Endothelial cell of umbilical vein (primary cell): ENCODE measurements around the gene ACTG1. TPM values are rescaled to one million over a fixed set of nuclear protein-coding genes. Genes with fewer than 3 reads are reported as not detected.
A peak's percentile ranks its signal among the peaks of the same experiment; 100 is the strongest.
"Not testable (repeated sequence)": the region's sequence is repeated elsewhere in the genome, so short reads cannot be mapped to it uniquely, and the experiment has no call there.

Experiments used
- BruUV-seq: library from RNA; stranded (reverse); fragments of 400-500 nt; replicated peaks from 2 replicates; lab custom pipeline; 2021; lab: Mats Ljungman, UMichigan
- CTCF ChIA-PET: fragments of 300-600, 350-600 bp; sonication (Branson Sonifier 250); formaldehyde crosslinking; loops from one replicate; lab custom pipeline; 2021; ENCODE audit warnings: antibody characterized with exemption, inconsistent platforms; lab: Charles Lee
- POLR2A ChIA-PET: fragments of 300-600, 350-600 bp; sonication (Branson Sonifier 250); formaldehyde crosslinking; loops from one replicate; lab custom pipeline; 2021; ENCODE audit warnings: antibody characterized with exemption, inconsistent platforms; lab: Charles Lee
- DNase-seq: peaks from one replicate; pipeline ENCODE4 v3.0.0-alpha.2; 2011; ENCODE audit warnings: low read depth, low spot score
- FAIRE-seq: peaks from 2 replicates; lab custom pipeline; 2011; peaks lifted over from hg19 to GRCh38; lab: Jason Lieb, UNC
- H2AFZ ChIP-seq: 2 replicates; pipeline ENCODE4 v1.6.0; 2012; ENCODE audit warnings: low read depth, low read length, control low read depth, inconsistent platforms
- H3K27ac ChIP-seq: 2 replicates; pipeline ENCODE4 v1.5.1; 2011; ENCODE audit warnings: low read depth, mild to moderate bottlenecking, control low read depth, low read length, moderate library complexity; ENCODE audit not compliant: insufficient read depth
- H3K27me3 ChIP-seq, 2 experiments: 2 replicates each; pipeline versions ENCODE4 v1.6.0 to v1.6.1; 2011; ENCODE audit warnings: low read length in 2 of 2, mixed read lengths in 1 of 2; ENCODE audit not compliant: control insufficient read depth in 2 of 2, insufficient read depth in 2 of 2
- H3K36me3 ChIP-seq, 2 experiments: 2 replicates in 1 of 2; 3 replicates in 1 of 2; pipeline ENCODE4 v1.5.1; 2011; ENCODE audit warnings: low read length in 2 of 2, mild to moderate bottlenecking in 1 of 2, moderate library complexity in 1 of 2; ENCODE audit not compliant: control insufficient read depth in 2 of 2, insufficient read depth in 2 of 2; ENCODE audit errors: extremely low read depth in 1 of 2
- H3K4me1 ChIP-seq: 3 replicates; pipeline ENCODE4 v1.5.1; 2011; ENCODE audit warnings: mild to moderate bottlenecking, low read length; ENCODE audit not compliant: control insufficient read depth, insufficient read depth; ENCODE audit errors: extremely low read depth
- H3K4me2 ChIP-seq: 2 replicates; pipeline ENCODE4 v1.6.1; 2011; ENCODE audit warnings: low read length, control low read depth, mixed read lengths; ENCODE audit not compliant: insufficient read depth
- H3K4me3 ChIP-seq, 3 experiments: fragments of 200-600 bp in 1 of 3; sonication (generic), shearing (Covaris generic) in 1 of 3; replicated peaks in 1 of 3; 2 replicates each; pipeline ENCODE4 v1.5.1; 2011 to 2016; ENCODE audit warnings: control low read depth in 3 of 3, low read length in 3 of 3, mild to moderate bottlenecking in 2 of 3, inconsistent platforms in 1 of 3, low read depth in 1 of 3, moderate library complexity in 1 of 3; ENCODE audit not compliant: insufficient read depth in 1 of 3
- H3K79me2 ChIP-seq: 2 replicates; pipeline ENCODE4 v1.6.0; 2012; ENCODE audit warnings: low read length, inconsistent platforms; ENCODE audit not compliant: control insufficient read depth, insufficient read depth
- H3K9ac ChIP-seq: replicated peaks from 2 replicates; pipeline ENCODE3; 2011; ENCODE audit warnings: low read length, control low read depth; ENCODE audit not compliant: insufficient read depth; ENCODE audit errors: extremely low read depth
- H3K9me1 ChIP-seq: replicated peaks from 3 replicates; pipeline ENCODE4 v1.6.0; 2011; ENCODE audit warnings: mild to moderate bottlenecking, low read length; ENCODE audit not compliant: control insufficient read depth, insufficient read depth; ENCODE audit errors: extremely low read depth
- H3K9me3 ChIP-seq: replicated peaks from 2 replicates; pipeline ENCODE4 v1.5.1; 2012; ENCODE audit warnings: low read length, inconsistent platforms; ENCODE audit not compliant: control insufficient read depth, insufficient read depth
- H4K20me1 ChIP-seq: replicated peaks from 2 replicates; pipeline ENCODE3; 2011; ENCODE audit warnings: mild to moderate bottlenecking, low read length; ENCODE audit not compliant: control insufficient read depth, insufficient read depth; ENCODE audit errors: extremely low read depth
- FOS ChIP-seq: IDR thresholded peaks from 2 replicates; pipeline ENCODE4 v1.6.1; 2011; ENCODE audit warnings: mild to moderate bottlenecking, low read length, moderate library complexity, borderline replicate concordance; ENCODE audit not compliant: insufficient read depth
- GATA2 ChIP-seq: IDR thresholded peaks from 2 replicates; pipeline ENCODE4 v1.7.0; 2011; ENCODE audit warnings: low read depth, mild to moderate bottlenecking, moderate library complexity, mixed read lengths, low read length; ENCODE audit not compliant: insufficient read length, insufficient read depth
- JUN ChIP-seq: IDR thresholded peaks from 2 replicates; pipeline ENCODE4 v1.6.1; 2011; ENCODE audit warnings: borderline replicate concordance, low read depth; ENCODE audit not compliant: insufficient read length, insufficient read depth
- MYC ChIP-seq: IDR thresholded peaks from one replicate; pipeline ENCODE4 v1.6.1; 2011; ENCODE audit warnings: mild to moderate bottlenecking, low read depth, low read length
- POLR2AphosphoS5 ChIP-seq: IDR thresholded peaks from 2 replicates; pipeline ENCODE4 v1.6.1; 2012; ENCODE audit warnings: low read depth, mild to moderate bottlenecking, control low read depth, low read length, moderate library complexity; ENCODE audit not compliant: insufficient read depth
- dilution Hi-C: fragments of 300-500 bp; cut with MboI; formaldehyde crosslinking; loops from one replicate; pipeline ENCODE4 v1.15.0; 2019; ENCODE audit warnings: low sequenced_read_pairs; ENCODE audit not compliant: extremely low pct_ligation_motif_present
- intact Hi-C: fragments of 100-400 bp; cut with micrococcal nuclease; formaldehyde crosslinking; loops from one replicate; pipeline ENCODE4 v1.10.0; 2022
- polyA plus RNA-seq, 4 experiments: library from polyadenylated mRNA; depleted of rRNA in 3 of 4; stranded (reverse) in 3 of 4; unstranded in 1 of 4; fragments of >200 nt; gene quantifications; 2 replicates each; pipeline versions ENCODE4 v1.2.1 to v1.2.3, GENCODE V29; 2011 to 2012; ENCODE audit warnings: missing spikeins in 1 of 4
- total RNA-seq: library from RNA; stranded (reverse); gene quantifications from 2 replicates; pipeline ENCODE4 v1.2.3, GENCODE V29; 2021

Gene ACTG1
- total and polyA plus RNA-seq, 2 donors (not counting 3 experiments of a cell fraction or from before 2014, with no cell fraction given), result 6,127 to 10,663 TPM

- BruUV-seq, result no TSS peak
- no peaks in the 10 kb centered on the region for H4K20me1 ChIP-seq
- peaks cover 5 to 18% of the 10 kb centered on the region in 2 experiments for H3K27me3 ChIP-seq
- ChIA-PET POLR2A (no interaction called here), CTCF (no interaction called here)
- DNase-seq (no peak), FAIRE-seq (no peak)
- no peak overlapping the region for H2AFZ ChIP-seq
- H3K9me1 ChIP-seq, result no peaks in the 10 kb centered on the region
- H3K4me1 ChIP-seq, result peaks cover 3% of the 10 kb centered on the region
- no peak overlapping the region for H3K4me3 ChIP-seq
- TF ChIP-seq FOS (no peak), JUN (no peak), POLR2AphosphoS5 (no peak), MYC (no peak), GATA2 (no peak)
- dilution Hi-C loops, result no loop called here
- H3K9ac ChIP-seq, result no peak overlapping the region
- intact Hi-C loops, result no loop called here
- H3K36me3 ChIP-seq, result no peaks in the 10 kb centered on the region
- H3K9me3 ChIP-seq, result no peaks in the 10 kb centered on the region
- no peaks in the 10 kb centered on the region for H3K79me2 ChIP-seq
- H3K4me2 ChIP-seq, result no peak overlapping the region
- no peak overlapping the region for H3K27ac ChIP-seq
Observed at GRCh38 chr17:81532490-81533287, 20.1 kb upstream of the ACTG1 start.

GRCh38 chr17:81531998-81532404 is 19.4 kb upstream of the ACTG1 start:
- dilution Hi-C loops, CTCF ChIA-PET, intact Hi-C loops: not testable (repeated sequence)

GRCh38 chr17:81531013-81531412 is 18.4 kb upstream of the ACTG1 start:
- H3K9ac ChIP-seq, H4K20me1 ChIP-seq, CTCF ChIA-PET, H2AFZ ChIP-seq, H3K36me3 ChIP-seq, intact Hi-C loops, H3K4me3 ChIP-seq, H3K27ac ChIP-seq, H3K4me2 ChIP-seq, H3K9me3 ChIP-seq, H3K9me1 ChIP-seq, H3K27me3 ChIP-seq, FAIRE-seq, DNase-seq, POLR2A ChIA-PET, H3K4me1 ChIP-seq, H3K79me2 ChIP-seq, dilution Hi-C loops: not testable (repeated sequence)
- TSS peak; percentile 9 for BruUV-seq

More at GRCh38 chr17:81531998-81532404, 19.4 kb upstream of the ACTG1 start:
- H3K9me3 ChIP-seq, H3K9me1 ChIP-seq, H2AFZ ChIP-seq, FAIRE-seq, H3K79me2 ChIP-seq, DNase-seq, POLR2A ChIA-PET, H3K9ac ChIP-seq, H3K4me2 ChIP-seq, H3K4me3 ChIP-seq, H3K27ac ChIP-seq, H3K36me3 ChIP-seq, BruUV-seq, H4K20me1 ChIP-seq, H3K4me1 ChIP-seq: not testable (repeated sequence)
- H3K27me3 ChIP-seq, result peaks cover 5 to 12% of the 10 kb centered on the region in 2 experiments
